ENCODE measurements around the gene PCNT.

Gene PCNT

GRCh38 chr21:46483300-46484295, 159.6 kb downstream of the PCNT start:
- peak; percentile 30 for DNase-seq (ENCODE audit: low spot score)

- no peak for DNase-seq (ENCODE audit: low spot score)
Measured at GRCh38 chr21:46486481-46487126, 162.6 kb downstream of the PCNT start.

GRCh38 chr21:46489162-46489663, 165.3 kb downstream of the PCNT start:
- DNase-seq (ENCODE audit: low spot score) = no peak

- no peak for DNase-seq (ENCODE audit: low spot score)
Measured at GRCh38 chr21:46489800-46490199, 165.8 kb downstream of the PCNT start.

- DNase-seq (ENCODE audit: low spot score) = no peak
Measured at GRCh38 chr21:46491553-46491952, 167.6 kb downstream of the PCNT start.

- no peak for DNase-seq (ENCODE audit: low spot score)
Measured at GRCh38 chr21:46492851-46493250, 168.9 kb downstream of the PCNT start.

GRCh38 chr21:46493828-46494227, 169.9 kb downstream of the PCNT start:
- DNase-seq (ENCODE audit: low spot score) = no peak

Data from hematopoietic multipotent progenitor cell treated with erythropoietin and hydrocortisone succinate and interleukin-3 and kit ligand, for 15 days (in vitro differentiated cells).